Right renal cortex interstitium (tissue), 3 donors: ENCODE measurements around the gene MTG1. TPM values are rescaled to one million over a fixed set of nuclear protein-coding genes. Genes with fewer than 3 reads are reported as not detected.
"Not testable (repeated sequence)": the region's sequence is repeated elsewhere in the genome, so short reads cannot be mapped to it uniquely, and the experiment has no call there.

Source experiments
- DNase-seq, 3 donors: peaks; one replicate each; pipeline ENCODE4 v3.0.0-alpha.2; 2013; ENCODE audit warnings: low read depth in 3 of 3, low spot score in 2 of 3
- polyA plus RNA-seq, 3 donors: library from polyadenylated mRNA; unstranded; fragments of 120-200 nt; gene quantifications; one replicate each; pipeline ENCODE4 v1.2.1, GENCODE V29; 2013; ENCODE audit not compliant: insufficient read length in 3 of 3

MTG1 gene
- polyA plus RNA-seq, 3 donors: 63.4 to 66.6 (median 65.1) TPM

DNA sequence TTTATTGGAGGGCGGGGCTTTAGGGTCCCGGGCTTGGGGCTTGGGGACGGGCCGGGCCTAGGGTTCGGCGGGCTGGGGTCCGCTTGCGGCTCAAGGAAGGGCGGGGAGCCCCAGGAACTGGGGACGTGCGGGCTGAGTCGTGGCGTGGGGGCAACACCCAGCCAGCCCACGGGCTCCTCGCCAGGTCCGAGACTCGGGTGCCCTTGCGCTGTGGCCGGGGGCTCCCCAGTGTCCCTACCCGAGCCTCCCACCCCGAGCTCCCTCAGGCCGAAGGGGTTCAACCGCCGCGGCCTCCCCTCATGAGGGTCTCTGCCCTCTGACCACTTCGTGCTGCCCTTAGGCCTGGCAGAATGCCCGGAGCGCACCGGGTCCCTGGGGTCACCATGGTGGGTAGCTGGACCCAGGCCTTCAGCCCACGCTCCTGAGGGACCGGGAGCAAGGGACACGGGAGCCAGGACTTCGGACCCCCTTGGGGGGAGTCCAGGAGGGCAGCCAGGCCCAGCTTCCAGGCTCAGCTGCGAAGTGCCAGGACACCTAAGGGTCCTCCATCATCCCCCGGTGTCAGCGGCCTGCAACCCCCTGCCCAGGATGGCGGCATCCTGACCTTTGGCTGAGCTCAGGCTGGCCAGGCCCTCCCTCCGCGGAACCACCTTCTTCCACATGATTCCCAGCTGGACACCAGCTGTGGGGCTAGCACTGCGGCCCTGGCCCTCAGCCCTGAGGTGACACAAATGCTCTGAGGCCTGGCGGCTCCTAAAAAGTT is 35.6 kb upstream of the MTG1 start:
- no peak for DNase-seq

DNA sequence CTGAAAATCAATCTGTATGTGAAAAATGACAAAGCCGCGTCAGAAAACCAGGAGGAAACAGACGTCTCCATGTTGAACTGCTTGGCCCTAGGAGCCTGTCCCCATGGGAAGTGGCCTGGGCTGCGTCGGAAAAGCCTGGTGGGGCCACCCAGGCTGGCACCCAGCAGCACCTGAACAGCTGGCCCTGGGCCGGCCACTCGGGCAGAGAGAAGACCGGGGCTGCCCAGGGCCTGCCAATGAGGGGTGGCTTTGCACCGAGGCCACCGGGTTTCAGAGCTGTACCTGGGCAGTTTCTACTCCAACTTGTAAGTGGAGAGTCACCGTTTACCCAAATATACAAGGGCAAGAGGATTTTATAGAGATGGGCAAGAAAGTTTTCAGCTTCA is 35.0 kb upstream of the MTG1 start:
- no peak for DNase-seq

DNA sequence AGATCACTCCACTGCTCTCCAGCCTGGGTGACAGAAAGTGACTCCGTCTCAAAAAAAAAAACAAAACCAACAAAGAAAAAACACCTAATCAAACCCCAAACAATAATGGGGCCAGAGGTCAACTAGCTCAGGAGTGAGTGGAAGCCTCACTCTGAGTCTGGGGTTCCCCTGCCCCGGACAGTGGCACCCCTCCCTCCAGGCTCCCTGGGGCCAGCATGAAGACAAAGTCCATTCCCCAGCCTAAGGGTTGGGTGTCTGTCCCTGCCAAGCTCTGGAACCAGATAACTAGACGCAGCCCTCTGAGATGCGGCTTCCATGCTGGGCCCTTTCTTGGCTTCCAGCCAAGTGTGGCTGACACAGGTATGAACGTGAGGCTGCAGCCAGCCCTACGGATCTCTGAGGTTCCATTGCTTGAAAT is 34.4 kb upstream of the MTG1 start:
- no peak for DNase-seq

DNA sequence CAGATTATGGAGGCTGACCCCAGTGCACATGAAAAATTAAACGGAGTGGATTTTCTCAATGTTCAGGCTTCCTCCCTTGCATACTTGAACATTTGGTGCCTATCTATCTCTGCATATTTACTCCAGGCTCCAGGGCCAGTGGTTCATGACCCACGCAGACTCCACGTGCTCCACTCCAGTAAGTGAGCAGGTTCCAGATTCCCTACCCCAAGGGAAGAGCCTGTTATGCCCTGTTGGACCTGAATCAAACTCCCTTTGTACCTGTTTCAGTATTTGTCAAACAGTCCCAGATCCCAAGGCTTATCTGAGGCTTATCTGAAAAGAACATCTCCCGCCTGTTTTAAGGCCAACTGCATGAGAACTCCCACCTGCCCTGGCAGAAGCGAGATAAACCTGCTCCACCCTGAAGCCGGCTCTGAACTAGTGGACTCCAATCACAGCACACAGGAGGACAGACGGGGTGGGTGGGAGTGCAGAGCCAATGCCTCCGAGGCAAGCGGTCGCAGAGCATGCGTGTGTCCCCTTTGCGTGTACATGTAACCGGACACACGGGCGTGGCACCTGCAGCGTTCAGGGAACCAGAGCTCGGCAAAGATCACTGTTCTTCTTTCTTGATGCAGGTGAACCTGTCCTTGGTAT is 33.9 kb upstream of the MTG1 start:
- no peak for DNase-seq

- DNase-seq: no peak
Measured at GRCh38 chr10:133361227-133361626, 32.7 kb upstream of the MTG1 start.

GRCh38 chr10:133361773-133362441 is 32.0 kb upstream of the MTG1 start:
- no peak for DNase-seq

DNA sequence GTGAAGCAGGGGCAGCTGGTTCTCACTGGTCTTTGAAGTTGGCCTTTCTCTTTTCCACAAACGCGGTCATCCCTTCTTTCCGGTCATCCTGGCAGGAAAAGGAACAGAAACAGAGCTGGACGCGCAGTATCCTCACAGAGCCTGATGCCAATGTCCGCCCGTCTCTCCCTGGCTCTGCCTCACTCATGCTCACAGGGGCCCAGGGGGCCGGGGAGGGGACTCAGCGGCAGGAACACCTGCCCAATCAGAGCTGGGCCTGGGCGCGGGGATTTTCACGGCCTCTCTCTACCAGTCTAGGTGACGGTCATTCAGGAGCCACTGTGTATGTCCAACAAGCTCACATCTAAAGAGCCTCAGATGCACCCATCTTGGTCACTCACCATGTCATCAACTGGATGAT is 31.1 kb upstream of the MTG1 start:
- no peak for DNase-seq

- DNase-seq: no peak
Measured at GRCh38 chr10:133364645-133365431, 29.1 kb upstream of the MTG1 start.

GRCh38 chr10:133365461-133366129 is 28.4 kb upstream of the MTG1 start:
- DNase-seq: no peak

DNA sequence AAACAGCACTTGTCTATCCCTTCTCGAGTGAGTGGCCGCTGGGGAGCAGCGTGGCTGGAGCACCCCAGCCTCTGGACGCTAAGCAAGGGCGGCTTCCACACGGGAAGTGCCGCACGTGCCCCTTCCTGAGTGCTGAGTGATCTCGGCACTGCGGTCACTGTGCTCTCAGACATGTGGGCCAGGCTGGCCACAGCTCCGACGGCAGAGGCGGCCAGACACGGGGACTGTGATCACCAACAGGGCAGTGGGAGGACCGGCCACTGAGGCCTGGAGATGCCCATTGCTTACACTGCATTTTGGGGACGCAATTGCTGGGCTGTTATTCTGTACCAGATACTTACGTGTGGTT is 27.9 kb upstream of the MTG1 start:
- DNase-seq: no peak

- DNase-seq: no peak
Measured at GRCh38 chr10:133366751-133367150, 27.2 kb upstream of the MTG1 start.

DNA sequence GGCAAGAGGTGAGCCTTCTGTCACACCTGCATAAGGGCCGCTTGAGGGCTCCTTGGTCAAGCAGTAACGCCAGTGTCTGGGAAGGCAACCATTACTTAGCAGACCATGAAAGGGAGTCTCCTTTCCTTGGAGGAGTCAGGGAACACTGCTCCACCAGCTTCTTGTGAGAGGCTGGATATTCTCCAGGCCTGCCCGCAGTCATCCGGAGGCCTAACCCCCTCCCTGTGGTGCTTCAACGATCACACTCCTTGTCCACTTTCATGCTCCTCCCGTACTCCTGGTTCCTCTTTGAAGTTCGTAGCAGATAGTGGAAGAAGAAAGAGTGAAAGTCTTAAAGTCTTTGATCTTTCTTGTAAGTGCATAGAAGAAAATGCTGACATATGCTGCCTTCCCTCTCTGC is 26.5 kb upstream of the MTG1 start:
- not testable (repeated sequence) for DNase-seq

- DNase-seq: no peak
Measured at GRCh38 chr10:133368153-133368552, 25.8 kb upstream of the MTG1 start.

DNA sequence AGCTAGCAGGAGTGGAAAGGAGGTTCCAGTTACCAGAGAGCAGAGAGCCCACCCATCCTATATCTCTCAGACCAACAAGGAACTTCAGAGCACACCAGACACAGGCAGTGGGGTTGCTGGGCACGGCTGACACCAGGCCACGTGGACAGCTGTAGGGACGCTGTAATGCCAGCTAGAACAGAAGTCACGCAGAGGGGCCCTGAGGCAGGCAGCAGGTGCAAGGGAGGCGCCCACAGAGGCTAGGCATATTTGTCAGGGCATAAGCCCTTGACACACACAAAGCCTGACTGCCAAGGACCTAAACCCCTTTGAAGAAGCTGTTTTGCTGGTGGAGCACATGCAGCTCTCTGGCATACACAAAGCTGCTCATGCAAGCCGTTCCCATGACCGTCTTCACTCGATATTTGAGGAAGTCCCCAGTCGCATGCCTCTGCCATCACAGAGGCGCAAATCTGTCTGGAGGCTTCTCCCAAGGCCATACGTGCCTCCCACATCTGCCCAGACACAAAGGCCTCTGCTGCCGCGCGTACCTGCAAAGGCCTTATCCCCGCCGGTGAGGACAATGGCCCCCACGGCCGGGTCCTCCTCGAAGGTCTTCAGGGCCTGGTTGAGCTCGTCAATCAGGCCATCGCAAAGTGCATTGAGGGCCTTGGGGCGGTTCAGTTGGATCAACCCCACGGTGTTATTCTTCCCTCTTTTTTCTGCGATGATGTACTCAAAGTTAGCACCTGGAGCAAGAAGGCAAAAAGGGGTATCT is 23.7 kb upstream of the MTG1 start:
- no peak for DNase-seq

- no peak for DNase-seq
Measured at GRCh38 chr10:133372507-133372906, 21.4 kb upstream of the MTG1 start.

DNA sequence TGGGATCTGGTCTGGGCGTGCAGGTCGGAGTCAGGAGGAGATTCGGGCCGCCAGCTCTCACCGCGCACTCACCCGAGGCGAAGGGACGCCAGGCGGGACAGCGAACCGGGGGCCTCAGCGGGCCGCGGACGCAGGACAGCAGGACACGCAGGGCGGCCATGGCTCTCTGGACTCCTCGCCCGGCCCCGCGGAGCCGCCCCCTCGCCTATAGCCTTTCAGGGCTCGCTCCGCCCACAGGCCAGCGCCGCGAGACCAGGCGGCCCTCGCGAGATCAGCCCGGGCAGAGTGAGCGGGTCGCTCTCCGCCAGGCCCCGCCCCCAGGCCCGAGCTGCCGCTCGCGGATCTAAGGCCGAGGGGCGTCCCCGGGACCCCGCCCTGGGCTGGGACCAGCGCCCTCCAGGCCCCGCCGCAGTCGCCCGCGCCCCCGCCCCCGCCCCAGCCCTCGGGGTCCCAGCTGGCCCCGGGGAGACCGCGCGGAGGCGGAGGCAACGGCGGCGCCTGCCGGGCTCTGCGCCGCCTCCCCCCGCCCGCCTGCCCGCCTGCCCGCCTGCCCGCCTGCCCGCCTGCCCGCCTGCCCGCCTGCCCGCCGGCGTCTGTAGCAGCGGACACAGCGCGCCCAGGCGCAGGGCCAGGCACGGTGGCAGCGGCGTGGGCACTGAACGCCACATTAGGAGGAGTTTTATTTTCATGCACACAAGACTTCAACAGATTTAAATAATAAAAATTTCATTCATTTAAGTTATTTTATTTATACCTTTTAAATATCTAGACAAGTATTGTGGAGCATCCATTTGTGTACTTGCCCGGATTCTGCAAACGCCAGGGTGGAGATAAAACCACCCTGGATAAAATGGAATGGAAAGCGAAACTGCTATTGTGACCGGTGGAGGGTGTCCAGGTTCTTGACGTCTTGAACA is 20.5 kb upstream of the MTG1 start, which contains the start of gene ECHS1:
ECHS1 (minus strand) TSS at position 181 of the 917 bp plus-strand sequence; CDS start at position 160, 21 bp downstream.
- peak; percentile 66 to 93 (median 82) for DNase-seq

DNA sequence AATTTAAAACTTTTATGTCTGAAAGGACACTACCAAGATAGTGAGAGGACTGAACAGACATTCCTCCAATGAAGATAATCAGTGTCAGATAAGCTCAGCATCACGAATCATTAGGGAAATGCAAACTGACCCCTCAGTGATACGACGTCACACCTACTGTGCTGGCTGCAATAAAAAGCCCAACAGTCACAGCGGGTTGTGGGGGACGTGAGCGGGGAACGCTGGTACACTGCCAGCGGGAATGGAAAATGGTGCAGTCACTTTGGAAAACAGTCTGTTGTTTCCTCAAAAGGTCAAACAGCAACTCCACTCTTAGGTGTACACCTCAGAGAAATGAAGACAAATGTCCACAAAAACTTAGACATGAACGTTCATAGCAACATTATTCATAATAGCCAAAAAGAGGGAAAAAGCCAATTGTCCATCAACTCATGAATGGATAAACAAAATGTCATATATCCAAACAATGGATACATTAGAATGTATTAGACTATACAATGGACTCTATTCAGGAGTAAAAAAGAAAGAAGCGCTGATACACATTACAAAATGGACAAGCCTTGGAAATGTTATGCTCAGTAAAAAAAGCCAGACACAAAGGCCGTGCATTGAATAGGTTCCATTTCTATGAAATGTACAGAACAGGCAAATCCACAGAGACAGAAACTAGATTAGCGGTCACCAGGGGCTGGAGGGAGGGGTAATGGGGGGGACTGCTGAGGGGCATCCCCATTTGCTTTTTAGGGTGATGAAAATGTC is 18.4 kb upstream of the MTG1 start:
- DNase-seq: no peak

DNA sequence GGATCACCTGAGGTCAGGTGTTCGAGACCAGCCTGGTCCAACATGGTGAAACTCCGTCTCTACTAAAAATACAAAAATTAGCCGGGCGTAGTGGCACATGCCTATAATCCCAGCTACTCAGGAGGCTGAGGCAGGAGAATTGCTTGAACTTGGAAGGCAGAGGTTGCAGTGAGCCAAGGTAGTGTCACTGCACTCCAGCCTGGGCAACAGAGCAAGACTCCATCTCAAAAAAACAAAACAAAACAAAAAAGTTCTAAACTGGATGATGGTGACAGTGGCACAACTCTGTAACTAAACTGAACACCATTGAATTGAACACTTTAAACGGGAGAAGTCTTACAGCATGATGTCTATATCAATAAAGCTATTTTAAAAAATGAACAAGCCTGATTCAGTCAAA is 17.8 kb upstream of the MTG1 start:
- DNase-seq: not testable (repeated sequence)
